Liver (tissue), 9 donors: ENCODE data around the gene MAPK4. TPM values are rescaled to one million over a fixed set of nuclear protein-coding genes. Genes with fewer than 3 reads are reported as not detected.

Experiments used
- DNase-seq: peaks from one replicate; pipeline ENCODE4 v3.0.0-alpha.2; 2017; ENCODE audit warnings: low spot score
- H3K27ac ChIP-seq, 2 donors: one replicate each; pipeline ENCODE4 v1.7.0; 2013; ENCODE audit warnings: inconsistent platforms in 2 of 2, low read length in 2 of 2, control low read depth in 1 of 2, low read depth in 1 of 2, mild to moderate bottlenecking in 1 of 2
- H3K27me3 ChIP-seq, 4 donors: one replicate each; pipeline versions ENCODE4 v1.6.1 to v1.7.0; 2013; ENCODE audit warnings: low read length in 3 of 4, inconsistent platforms in 1 of 4, mild to moderate bottlenecking in 1 of 4, moderate library complexity in 1 of 4; ENCODE audit not compliant: control insufficient read depth in 4 of 4, insufficient read depth in 4 of 4
- H3K36me3 ChIP-seq, 4 donors: one replicate each; pipeline versions ENCODE4 v1.6.1 to v1.7.0; 2013; ENCODE audit warnings: low read length in 3 of 4, mild to moderate bottlenecking in 3 of 4, low read depth in 1 of 4, moderate library complexity in 1 of 4; ENCODE audit not compliant: control insufficient read depth in 4 of 4, insufficient read depth in 3 of 4
- H3K4me1 ChIP-seq, 4 donors: one replicate each; pipeline versions ENCODE4 v1.6.1 to v1.7.0; 2013; ENCODE audit warnings: low read length in 3 of 4, mild to moderate bottlenecking in 3 of 4, moderate library complexity in 1 of 4; ENCODE audit not compliant: control insufficient read depth in 4 of 4, insufficient read depth in 4 of 4
- H3K4me3 ChIP-seq, 3 donors: one replicate each; pipeline versions ENCODE4 v1.6.1 to v1.7.0; 2013; ENCODE audit warnings: low read length in 3 of 3, control low read depth in 1 of 3, low read depth in 1 of 3, mild to moderate bottlenecking in 1 of 3
- H3K9ac ChIP-seq, 2 donors: one replicate each; pipeline ENCODE4 v1.7.0; 2013; ENCODE audit warnings: low read length in 2 of 2, mild to moderate bottlenecking in 2 of 2, moderate library complexity in 2 of 2, control low read depth in 1 of 2, low read depth in 1 of 2
- H3K9me3 ChIP-seq, 4 donors: one replicate each; pipeline versions ENCODE4 v1.6.1 to v1.7.0; 2013; ENCODE audit warnings: low read length in 3 of 4; ENCODE audit not compliant: control insufficient read depth in 4 of 4
- EGR1 ChIP-seq, 2 donors: IDR thresholded peaks; 2 replicates each; pipeline ENCODE4 v1.6.1; 2016 to 2018; ENCODE audit warnings: antibody characterized with exemption in 2 of 2, low read depth in 2 of 2
- FOXA1 ChIP-seq: IDR thresholded peaks from 2 replicates; pipeline ENCODE4 v1.6.1; 2016; ENCODE audit warnings: antibody characterized with exemption
- GABPA ChIP-seq, 2 donors: IDR thresholded peaks in 1 of 2; conservative IDR thresholded peaks in 1 of 2; 2 replicates each; pipeline ENCODE4 v1.6.1; 2016; ENCODE audit warnings: antibody characterized with exemption in 2 of 2, mild to moderate bottlenecking in 1 of 2, moderate library complexity in 1 of 2
- JUND ChIP-seq, 2 donors: IDR thresholded peaks; 2 replicates each; pipeline ENCODE4 v1.6.1; 2016; ENCODE audit warnings: antibody characterized with exemption in 2 of 2
- NR2F2 ChIP-seq: IDR thresholded peaks from 2 replicates; pipeline ENCODE4 v1.6.1; 2016; ENCODE audit warnings: antibody characterized with exemption
- RAD21 ChIP-seq, 2 donors: IDR thresholded peaks; 2 replicates each; pipeline ENCODE4 v1.6.1; 2016; ENCODE audit warnings: antibody characterized with exemption in 2 of 2, mild to moderate bottlenecking in 2 of 2
- RXRA ChIP-seq, 2 donors: IDR thresholded peaks; 2 replicates each; pipeline ENCODE4 v1.6.1; 2017 to 2018; ENCODE audit warnings: antibody characterized with exemption in 2 of 2, mild to moderate bottlenecking in 1 of 2
- TAF1 ChIP-seq: conservative IDR thresholded peaks from 2 replicates; pipeline ENCODE4 v1.6.1; 2016; ENCODE audit warnings: antibody characterized with exemption, mild to moderate bottlenecking
- YY1 ChIP-seq: IDR thresholded peaks from 2 replicates; pipeline ENCODE4 v1.6.1; 2016; ENCODE audit warnings: antibody characterized with exemption, mild to moderate bottlenecking
- ZBTB33 ChIP-seq: IDR thresholded peaks from 2 replicates; pipeline ENCODE4 v1.6.1; 2016; ENCODE audit warnings: antibody characterized with exemption
- whole genome bisulfite sequencing: extraction: QIAGEN DNeasy Blood & Tissue Kit; methylation state at CpG from one replicate; pipeline ENCODE4 v1.1.7; 2013; 5-methylcytosine and 5-hydroxymethylcytosine counted together
- polyA plus RNA-seq, 2 donors: library from polyadenylated mRNA; stranded (reverse) in 1 of 2; unstranded in 1 of 2; fragments of 200-250 nt in 1 of 2; fragments of >200 nt in 1 of 2; fragmentation: Nextera tagmentation in 1 of 2; extraction: Ambion mirVana in 1 of 2; gene quantifications; one replicate each; pipeline versions ENCODE4 v1.2.1 to v1.2.3, GENCODE V29; 2013 to 2015
- total RNA-seq, 2 donors: library from RNA; depleted of rRNA; stranded (reverse); fragments of >200 nt; gene quantifications; one replicate each; pipeline ENCODE4 v1.2.3, GENCODE V29; 2014
- TF ChIP-seq, protein P1 (sequence below): fragments of 150-350 bp; IDR thresholded peaks from 2 replicates; pipeline ENCODE4 v1.5.1; 2017; ENCODE audit warnings: improper control_type of control experiment, low read depth, low read length; ENCODE audit not compliant: missing input control
- TF ChIP-seq, protein P2 (sequence below): IDR thresholded peaks from 2 replicates; pipeline ENCODE4 v1.6.1; 2016; ENCODE audit warnings: antibody characterized with exemption, mild to moderate bottlenecking
- TF ChIP-seq, protein P3 (sequence below): IDR thresholded peaks from 2 replicates; pipeline ENCODE4 v1.6.1; 2016; ENCODE audit warnings: antibody characterized with exemption
- donor health status: healthy.
- donor health status: healthy.
- donor health status: healthy.
- donor health status: healthy.
- donor health status: healthy.

MAPK4 gene
- total and polyA plus RNA-seq, 4 donors: under 0.01 to 4.9 (median 1.5) TPM

GRCh38 chr18:50751947-50752346, 192.1 kb downstream of the MAPK4 start:
- TF ChIP-seq NR2F2: no peak
- TF ChIP-seq ZBTB33: no peak
- TF ChIP-seq YY1: no peak
- TF ChIP-seq EGR1 (IDR thresholded peaks at IDR 0.05; ENCODE audit: low read depth in 2 of 2): no peak
- TF ChIP-seq JUND (IDR thresholded peaks at IDR 0.05): no peak
- WGBS: 37% methylated on average over 1 of the region's 1 CpG
- no peaks in the 10 kb centered on the region for H3K27me3 ChIP-seq

GRCh38 chr18:50753311-50753710, 193.4 kb downstream of the MAPK4 start:
- WGBS: 2% methylated on average over 1 of the region's 1 CpG
- Histone ChIP-seq H3K36me3 (no peaks in the 10 kb centered on the region), H3K9me3 (no peaks in the 10 kb centered on the region), H3K4me3 (no peak overlapping the region), H3K27me3 (no peaks in the 10 kb centered on the region), H3K27ac (no peak overlapping the region), H3K4me1 (no peaks in the 10 kb centered on the region), H3K9ac (no peak overlapping the region)
- no peak for TF ChIP-seq NR2F2
- TF ChIP-seq, protein P1, sequence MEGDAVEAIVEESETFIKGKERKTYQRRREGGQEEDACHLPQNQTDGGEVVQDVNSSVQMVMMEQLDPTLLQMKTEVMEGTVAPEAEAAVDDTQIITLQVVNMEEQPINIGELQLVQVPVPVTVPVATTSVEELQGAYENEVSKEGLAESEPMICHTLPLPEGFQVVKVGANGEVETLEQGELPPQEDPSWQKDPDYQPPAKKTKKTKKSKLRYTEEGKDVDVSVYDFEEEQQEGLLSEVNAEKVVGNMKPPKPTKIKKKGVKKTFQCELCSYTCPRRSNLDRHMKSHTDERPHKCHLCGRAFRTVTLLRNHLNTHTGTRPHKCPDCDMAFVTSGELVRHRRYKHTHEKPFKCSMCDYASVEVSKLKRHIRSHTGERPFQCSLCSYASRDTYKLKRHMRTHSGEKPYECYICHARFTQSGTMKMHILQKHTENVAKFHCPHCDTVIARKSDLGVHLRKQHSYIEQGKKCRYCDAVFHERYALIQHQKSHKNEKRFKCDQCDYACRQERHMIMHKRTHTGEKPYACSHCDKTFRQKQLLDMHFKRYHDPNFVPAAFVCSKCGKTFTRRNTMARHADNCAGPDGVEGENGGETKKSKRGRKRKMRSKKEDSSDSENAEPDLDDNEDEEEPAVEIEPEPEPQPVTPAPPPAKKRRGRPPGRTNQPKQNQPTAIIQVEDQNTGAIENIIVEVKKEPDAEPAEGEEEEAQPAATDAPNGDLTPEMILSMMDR: no peak
- no peak for TF ChIP-seq RXRA (IDR thresholded peaks at IDR 0.05)
- no peak for TF ChIP-seq GABPA (IDR thresholded peaks at IDR 0.05 in 1 of 2, conservative IDR thresholded peaks at IDR 0.05 in 1 of 2)
- TF ChIP-seq, protein P2, sequence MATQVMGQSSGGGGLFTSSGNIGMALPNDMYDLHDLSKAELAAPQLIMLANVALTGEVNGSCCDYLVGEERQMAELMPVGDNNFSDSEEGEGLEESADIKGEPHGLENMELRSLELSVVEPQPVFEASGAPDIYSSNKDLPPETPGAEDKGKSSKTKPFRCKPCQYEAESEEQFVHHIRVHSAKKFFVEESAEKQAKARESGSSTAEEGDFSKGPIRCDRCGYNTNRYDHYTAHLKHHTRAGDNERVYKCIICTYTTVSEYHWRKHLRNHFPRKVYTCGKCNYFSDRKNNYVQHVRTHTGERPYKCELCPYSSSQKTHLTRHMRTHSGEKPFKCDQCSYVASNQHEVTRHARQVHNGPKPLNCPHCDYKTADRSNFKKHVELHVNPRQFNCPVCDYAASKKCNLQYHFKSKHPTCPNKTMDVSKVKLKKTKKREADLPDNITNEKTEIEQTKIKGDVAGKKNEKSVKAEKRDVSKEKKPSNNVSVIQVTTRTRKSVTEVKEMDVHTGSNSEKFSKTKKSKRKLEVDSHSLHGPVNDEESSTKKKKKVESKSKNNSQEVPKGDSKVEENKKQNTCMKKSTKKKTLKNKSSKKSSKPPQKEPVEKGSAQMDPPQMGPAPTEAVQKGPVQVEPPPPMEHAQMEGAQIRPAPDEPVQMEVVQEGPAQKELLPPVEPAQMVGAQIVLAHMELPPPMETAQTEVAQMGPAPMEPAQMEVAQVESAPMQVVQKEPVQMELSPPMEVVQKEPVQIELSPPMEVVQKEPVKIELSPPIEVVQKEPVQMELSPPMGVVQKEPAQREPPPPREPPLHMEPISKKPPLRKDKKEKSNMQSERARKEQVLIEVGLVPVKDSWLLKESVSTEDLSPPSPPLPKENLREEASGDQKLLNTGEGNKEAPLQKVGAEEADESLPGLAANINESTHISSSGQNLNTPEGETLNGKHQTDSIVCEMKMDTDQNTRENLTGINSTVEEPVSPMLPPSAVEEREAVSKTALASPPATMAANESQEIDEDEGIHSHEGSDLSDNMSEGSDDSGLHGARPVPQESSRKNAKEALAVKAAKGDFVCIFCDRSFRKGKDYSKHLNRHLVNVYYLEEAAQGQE: no peak
- no peak for DNase-seq

More at GRCh38 chr18:50751947-50752346, 192.1 kb downstream of the MAPK4 start:
- DNase-seq: no peak
- Histone ChIP-seq H3K4me1 (no peaks in the 10 kb centered on the region), H3K4me3 (no peak overlapping the region), H3K27ac (no peak overlapping the region), H3K36me3 (no peaks in the 10 kb centered on the region), H3K9me3 (no peaks in the 10 kb centered on the region), H3K9ac (no peak overlapping the region)

- Histone ChIP-seq H3K27me3 (no peaks in the 10 kb centered on the region), H3K9me3 (no peaks in the 10 kb centered on the region), H3K4me1 (no peaks in the 10 kb centered on the region), H3K27ac (no peak overlapping the region), H3K4me3 (no peak overlapping the region), H3K9ac (no peak overlapping the region), H3K36me3 (no peaks in the 10 kb centered on the region)
- WGBS: 88% methylated on average over 3 of the region's 3 CpGs
- DNase-seq: no peak
- TF ChIP-seq NR2F2: no peak
- TF ChIP-seq, protein P2: no peak
- no peak for TF ChIP-seq JUND (IDR thresholded peaks at IDR 0.05)
- no peak for TF ChIP-seq GABPA (IDR thresholded peaks at IDR 0.05 in 1 of 2, conservative IDR thresholded peaks at IDR 0.05 in 1 of 2)
- TF ChIP-seq RAD21 (IDR thresholded peaks at IDR 0.05): no peak
- no peak for TF ChIP-seq RXRA (IDR thresholded peaks at IDR 0.05)
- TF ChIP-seq EGR1 (IDR thresholded peaks at IDR 0.05; ENCODE audit: low read depth in 2 of 2): no peak
- no peak for TF ChIP-seq ZBTB33
- TF ChIP-seq, protein P3, sequence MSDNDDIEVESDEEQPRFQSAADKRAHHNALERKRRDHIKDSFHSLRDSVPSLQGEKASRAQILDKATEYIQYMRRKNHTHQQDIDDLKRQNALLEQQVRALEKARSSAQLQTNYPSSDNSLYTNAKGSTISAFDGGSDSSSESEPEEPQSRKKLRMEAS: no peak
- TF ChIP-seq TAF1: no peak
- TF ChIP-seq FOXA1: no peak
These were observed 194.4 kb downstream of the MAPK4 start for GRCh38 chr18:50754297-50754696.
